Natural killer cell treated with Interleukin-12 subunit alpha and Interleukin-12 subunit beta and Interleukin-15 and Interleukin-18, amount 100 ng/mL, for 72 hours (primary cell): Measurements from ENCODE around the gene NAPSA. TPM values are rescaled to one million over a fixed set of nuclear protein-coding genes. Genes with fewer than 3 reads are reported as not detected.

Experiments
- ATAC-seq, 2 donors: fragments of 150-1000 bp; cut with Tn5 transposase in 1 of 2; sonication (Bioruptor Pico), chemical (Tn5 transposase) in 1 of 2; 2 replicates each; pipeline ENCODE4 v1.10.0; 2021
- DNase-seq: peaks from one replicate; pipeline ENCODE4 v3.0.0; 2022; ENCODE audit warnings: low spot score
- H3K27ac Mint-ChIP-seq, 2 donors: 1 replicate in 1 of 2; 2 replicates in 1 of 2; pipeline ENCODE4 v1.8.0; 2022; ENCODE audit warnings: mixed read lengths in 2 of 2, mild to moderate bottlenecking in 1 of 2, moderate library complexity in 1 of 2
- H3K27me3 Mint-ChIP-seq, 2 donors: 1 replicate in 1 of 2; 2 replicates in 1 of 2; pipeline ENCODE4 v1.8.0; 2022; ENCODE audit warnings: mixed read lengths in 2 of 2
- H3K36me3 Mint-ChIP-seq: one replicate; pipeline ENCODE4 v1.8.0; 2022; ENCODE audit warnings: mixed read lengths
- H3K4me1 Mint-ChIP-seq, 2 donors: 1 replicate in 1 of 2; 2 replicates in 1 of 2; pipeline ENCODE4 v1.8.0; 2022; ENCODE audit warnings: low read depth in 2 of 2, mixed read lengths in 2 of 2, mild to moderate bottlenecking in 1 of 2
- H3K4me3 Mint-ChIP-seq: one replicate; pipeline ENCODE4 v1.8.0; 2022; ENCODE audit warnings: mixed read lengths
- H3K9me3 Mint-ChIP-seq: 2 replicates; pipeline ENCODE4 v1.8.0; 2022; ENCODE audit warnings: mixed read lengths
- total RNA-seq, 2 donors: library from RNA; stranded (reverse); gene quantifications; one replicate each; pipeline ENCODE4 v1.2.3, GENCODE V29; 2022

Gene NAPSA
- total RNA-seq, 2 donors from 2014 or later = 2.4 to 12.4 TPM

GRCh38 chr19:50327461-50328223 lies 37.8 kb downstream of the NAPSA start:
- Mint-ChIP-seq H3K9me3 (peaks cover 3% of the 10 kb centered on the region), H3K36me3 (peaks cover 25% of the 10 kb centered on the region), H3K4me3 (peak overlapping the region; percentile 64), H3K4me1 (peaks cover 44 to 45% of the 10 kb centered on the region in 2 donors), H3K27ac (peak overlapping the region in 1 of 2 donors; percentile 20), H3K27me3 (peaks cover 50 to 52% of the 10 kb centered on the region in 2 donors)
- ATAC-seq (no peak), DNase-seq (peak; percentile 38)

GRCh38 chr19:50327013-50327412 lies 38.4 kb downstream of the NAPSA start:
- Mint-ChIP-seq H3K4me3 (peak overlapping the region; percentile 64), H3K27me3 (peaks cover 51 to 52% of the 10 kb centered on the region in 2 donors), H3K4me1 (peaks cover 44 to 46% of the 10 kb centered on the region in 2 donors), H3K27ac (no peak overlapping the region), H3K9me3 (peaks cover 3% of the 10 kb centered on the region), H3K36me3 (peaks cover 25% of the 10 kb centered on the region)
- DNase-seq (no peak), ATAC-seq (no peak)

- DNase-seq (peak; percentile 51), ATAC-seq (no peak)
- H3K27ac Mint-ChIP-seq = no peak overlapping the region
- H3K4me3 Mint-ChIP-seq = peak overlapping the region; percentile 64
- H3K9me3 Mint-ChIP-seq = peaks cover 3% of the 10 kb centered on the region
- peaks cover 25% of the 10 kb centered on the region for H3K36me3 Mint-ChIP-seq
- H3K27me3 Mint-ChIP-seq = peaks cover 44 to 46% of the 10 kb centered on the region in 2 donors
- peaks cover 37 to 40% of the 10 kb centered on the region in 2 donors for H3K4me1 Mint-ChIP-seq
Observed at GRCh38 chr19:50326101-50326664, 39.3 kb downstream of the NAPSA start.

GRCh38 chr19:50325310-50326100 lies 39.9 kb downstream of the NAPSA start:
- DNase-seq = peak; percentile 77
- peaks cover 25% of the 10 kb centered on the region for H3K36me3 Mint-ChIP-seq
- H3K4me1 Mint-ChIP-seq = peaks cover 33 to 35% of the 10 kb centered on the region in 2 donors
- peak; percentile 60 to 72 for ATAC-seq
- peaks cover 40 to 51% of the 10 kb centered on the region in 2 donors for H3K27me3 Mint-ChIP-seq
- no peak overlapping the region for H3K27ac Mint-ChIP-seq
- H3K9me3 Mint-ChIP-seq = peaks cover 3% of the 10 kb centered on the region
- H3K4me3 Mint-ChIP-seq = peak overlapping the region; percentile 45

GRCh38 chr19:50324331-50324730 lies 41.1 kb downstream of the NAPSA start:
- Mint-ChIP-seq H3K27me3 (peaks cover 31 to 42% of the 10 kb centered on the region in 2 donors), H3K4me3 (no peak overlapping the region), H3K9me3 (no peaks in the 10 kb centered on the region), H3K4me1 (peaks cover 21 to 25% of the 10 kb centered on the region in 2 donors), H3K36me3 (peaks cover 13% of the 10 kb centered on the region), H3K27ac (no peak overlapping the region)
- DNase-seq = peak; percentile 44
- no peak for ATAC-seq

GRCh38 chr19:50323782-50324133 lies 41.7 kb downstream of the NAPSA start:
- Mint-ChIP-seq H3K9me3 (no peaks in the 10 kb centered on the region), H3K27me3 (peaks cover 34 to 42% of the 10 kb centered on the region in 2 donors), H3K36me3 (peaks cover 11% of the 10 kb centered on the region), H3K27ac (no peak overlapping the region), H3K4me1 (peaks cover 20 to 22% of the 10 kb centered on the region in 2 donors), H3K4me3 (no peak overlapping the region)
- DNase-seq = peak; percentile 34
- no peak for ATAC-seq

- ATAC-seq (no peak), DNase-seq (peak; percentile 44)
- Mint-ChIP-seq H3K4me3 (no peak overlapping the region), H3K4me1 (peaks cover 20 to 22% of the 10 kb centered on the region in 2 donors), H3K36me3 (peaks cover 11% of the 10 kb centered on the region), H3K9me3 (no peaks in the 10 kb centered on the region), H3K27ac (no peak overlapping the region), H3K27me3 (peaks cover 37 to 42% of the 10 kb centered on the region in 2 donors)
Observed at GRCh38 chr19:50322931-50323781, 42.3 kb downstream of the NAPSA start.

- DNase-seq (no peak), ATAC-seq (no peak)
- H3K4me3 Mint-ChIP-seq = no peak overlapping the region
- peaks cover 7% of the 10 kb centered on the region for H3K36me3 Mint-ChIP-seq
- H3K9me3 Mint-ChIP-seq = no peaks in the 10 kb centered on the region
- H3K27ac Mint-ChIP-seq = no peak overlapping the region
- H3K4me1 Mint-ChIP-seq = peaks cover 15 to 16% of the 10 kb centered on the region in 2 donors
- H3K27me3 Mint-ChIP-seq = peaks cover 38 to 43% of the 10 kb centered on the region in 2 donors
Observed at GRCh38 chr19:50322234-50322633, 43.2 kb downstream of the NAPSA start.

- peaks cover 34 to 39% of the 10 kb centered on the region in 2 donors for H3K27me3 Mint-ChIP-seq
- no peak for ATAC-seq
- DNase-seq = no peak
- H3K36me3 Mint-ChIP-seq = peaks cover 3% of the 10 kb centered on the region
- no peaks in the 10 kb centered on the region for H3K9me3 Mint-ChIP-seq
- H3K27ac Mint-ChIP-seq = no peak overlapping the region
- H3K4me3 Mint-ChIP-seq = no peak overlapping the region
- peaks cover 11 to 12% of the 10 kb centered on the region in 2 donors for H3K4me1 Mint-ChIP-seq
Observed at GRCh38 chr19:50321831-50322230, 43.6 kb downstream of the NAPSA start.

GRCh38 chr19:50320596-50320995 lies 44.8 kb downstream of the NAPSA start:
- no peak for DNase-seq
- Mint-ChIP-seq H3K27ac (no peak overlapping the region), H3K9me3 (no peaks in the 10 kb centered on the region), H3K4me3 (no peak overlapping the region), H3K4me1 (peaks cover 8 to 11% of the 10 kb centered on the region in 2 donors), H3K27me3 (peaks cover 36 to 44% of the 10 kb centered on the region in 2 donors), H3K36me3 (no peaks in the 10 kb centered on the region)
- ATAC-seq = no peak

GRCh38 chr19:50320051-50320450 lies 45.4 kb downstream of the NAPSA start:
- H3K27ac Mint-ChIP-seq = no peak overlapping the region
- peaks cover 10 to 13% of the 10 kb centered on the region in 2 donors for H3K4me1 Mint-ChIP-seq
- peaks cover 2% of the 10 kb centered on the region for H3K36me3 Mint-ChIP-seq
- H3K9me3 Mint-ChIP-seq = no peaks in the 10 kb centered on the region
- H3K27me3 Mint-ChIP-seq = peaks cover 38 to 44% of the 10 kb centered on the region in 2 donors
- DNase-seq (no peak), ATAC-seq (no peak)
- no peak overlapping the region for H3K4me3 Mint-ChIP-seq

- DNase-seq = no peak
- H3K27ac Mint-ChIP-seq = no peak overlapping the region
- no peak for ATAC-seq
- peaks cover 7% of the 10 kb centered on the region for H3K36me3 Mint-ChIP-seq
- no peaks in the 10 kb centered on the region for H3K9me3 Mint-ChIP-seq
- no peak overlapping the region for H3K4me3 Mint-ChIP-seq
- peaks cover 6 to 9% of the 10 kb centered on the region in 2 donors for H3K4me1 Mint-ChIP-seq
- peaks cover 39 to 42% of the 10 kb centered on the region in 2 donors for H3K27me3 Mint-ChIP-seq
Observed at GRCh38 chr19:50319156-50319555, 46.3 kb downstream of the NAPSA start.

GRCh38 chr19:50318438-50318837 lies 47.0 kb downstream of the NAPSA start:
- ATAC-seq (no peak), DNase-seq (no peak)
- H3K4me1 Mint-ChIP-seq = peaks cover 6 to 11% of the 10 kb centered on the region in 2 donors
- H3K27ac Mint-ChIP-seq = no peak overlapping the region
- no peaks in the 10 kb centered on the region for H3K9me3 Mint-ChIP-seq
- peaks cover 7% of the 10 kb centered on the region for H3K36me3 Mint-ChIP-seq
- H3K27me3 Mint-ChIP-seq = peaks cover 46 to 48% of the 10 kb centered on the region in 2 donors
- no peak overlapping the region for H3K4me3 Mint-ChIP-seq
